Medulla oblongata (tissue), 1 donor: ENCODE measurements around the gene DRD4.

ENCODE experiments used
- DNase-seq: peaks from one replicate; pipeline ENCODE4 v3.0.0-alpha.2; 2015; ENCODE audit errors: extremely low spot score

DRD4 gene

DNA sequence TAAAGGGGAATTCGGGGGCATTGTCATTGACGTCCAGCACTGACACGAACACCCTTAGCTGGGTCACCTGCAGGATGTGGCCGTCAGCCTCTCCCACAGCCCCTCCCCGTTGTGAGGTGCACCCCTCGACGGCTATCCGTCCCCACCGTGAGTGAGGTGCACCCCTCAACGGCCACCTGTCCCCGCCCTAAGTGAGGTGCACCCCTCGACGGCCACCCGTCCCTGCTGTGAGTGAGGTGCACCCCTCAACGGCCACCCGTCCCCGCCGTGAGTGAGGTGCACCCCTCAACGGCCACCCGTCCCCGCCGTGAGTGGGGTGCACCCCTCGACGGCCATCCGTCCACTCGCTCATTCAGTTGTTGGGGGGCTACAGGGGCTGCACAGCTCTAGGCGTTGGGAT, 15.2 kb upstream of the DRD4 start:
- DNase-seq: no peak

DNA sequence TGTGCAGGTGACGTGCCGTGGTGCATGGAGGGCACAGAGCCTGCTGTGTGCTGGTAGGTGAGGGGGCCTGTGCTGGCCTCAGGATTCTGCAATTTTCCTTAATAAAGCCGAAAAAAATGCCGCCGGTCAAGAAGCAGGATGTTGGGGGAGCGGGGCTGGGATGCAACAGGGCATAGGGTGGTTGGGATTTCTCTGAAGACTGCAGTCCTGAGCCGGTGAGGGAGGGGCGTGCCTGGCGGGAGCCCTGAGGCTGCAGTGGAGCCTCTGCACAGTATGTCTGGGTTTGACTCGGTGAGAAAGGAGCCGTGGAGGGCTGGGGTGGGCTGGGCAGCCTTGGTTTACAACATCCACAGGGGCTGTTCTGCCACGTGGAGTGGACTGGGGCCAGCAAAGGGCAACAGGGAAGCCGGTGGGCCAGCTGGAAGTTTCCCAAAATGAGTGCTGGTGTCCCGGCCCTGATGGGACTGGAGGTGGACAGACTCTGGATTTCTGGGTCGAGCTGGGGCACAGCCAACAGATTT, 13.7 kb upstream of the DRD4 start:
- no peak for DNase-seq

DNA sequence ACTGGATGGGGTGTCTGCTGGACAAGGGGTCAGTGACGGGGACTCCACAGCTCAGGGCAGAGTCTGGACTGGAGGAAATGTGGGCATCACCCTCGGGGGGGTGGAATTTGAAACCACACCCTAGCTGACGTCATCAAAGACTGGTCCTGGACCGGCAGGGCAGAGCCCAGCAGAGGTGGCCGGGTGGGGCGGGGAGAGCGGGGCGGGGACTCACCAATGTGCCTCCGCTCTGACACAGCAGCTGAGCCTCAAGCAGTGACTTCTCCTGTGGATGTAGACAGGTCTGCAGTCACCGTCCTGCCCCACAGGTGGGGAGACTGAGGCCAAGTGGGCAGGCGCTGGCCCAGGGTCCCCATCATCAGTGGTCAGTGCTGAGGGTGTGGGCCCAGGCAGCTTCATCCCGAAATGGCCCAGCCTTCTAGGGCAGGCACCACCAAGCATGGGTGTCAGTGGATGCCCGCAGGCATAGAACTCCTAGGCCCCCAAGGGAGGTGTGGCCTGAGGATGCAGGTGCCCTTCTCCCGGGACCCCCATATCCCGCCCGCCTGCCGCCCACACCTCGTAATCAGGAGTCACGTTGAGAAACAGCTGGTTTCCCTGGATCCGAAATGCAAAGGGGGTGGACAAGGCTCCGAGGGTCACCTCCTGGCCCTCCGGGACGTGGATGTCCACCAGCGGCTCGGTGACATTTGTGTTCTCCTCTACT, 12.9 kb upstream of the DRD4 start:
- no peak for DNase-seq

DNA sequence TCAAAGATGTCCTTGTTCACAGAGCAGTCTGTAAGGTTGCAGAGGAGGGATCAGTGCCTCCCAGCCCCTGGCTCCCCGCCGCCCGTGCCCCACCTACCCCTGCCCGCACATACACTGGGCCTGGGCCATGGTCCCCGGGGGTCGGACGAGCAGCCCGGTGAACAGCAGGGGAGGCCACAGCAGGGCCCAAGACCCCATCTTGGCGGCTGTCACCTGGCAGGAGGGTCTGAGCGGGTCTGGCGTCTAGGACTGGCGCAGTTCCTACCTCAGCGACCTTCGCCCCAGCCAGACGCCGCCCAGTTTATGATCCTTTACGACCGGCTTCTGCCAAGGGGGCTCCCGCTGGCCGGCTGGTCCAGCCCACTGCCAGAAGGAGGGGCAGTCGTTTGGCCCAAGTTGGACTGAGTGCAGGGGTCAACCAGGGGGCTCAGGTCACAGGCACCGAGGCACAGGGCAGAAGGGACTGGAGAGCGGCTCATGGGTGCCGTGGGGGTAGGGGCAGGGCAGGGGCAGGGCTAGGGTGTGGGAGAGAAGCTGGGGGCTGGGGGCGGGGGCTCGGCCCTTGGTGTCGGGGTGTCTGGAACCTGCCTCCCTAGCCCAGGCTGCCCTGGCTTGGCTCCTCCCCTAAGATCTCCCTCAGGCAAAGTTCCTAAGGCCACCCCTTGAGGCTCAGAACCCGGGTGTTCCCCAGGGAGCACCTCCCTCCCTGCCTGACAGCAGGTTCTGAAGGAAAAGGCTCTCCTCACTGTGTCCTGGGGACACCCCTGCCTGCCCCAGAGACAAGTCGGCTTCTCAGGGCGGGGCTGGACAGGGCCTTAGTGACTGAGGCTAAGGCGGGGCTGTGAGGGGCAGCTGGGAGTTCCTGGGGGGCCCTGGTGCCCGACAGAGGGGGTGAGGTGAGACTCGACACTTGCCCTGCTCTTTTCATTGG, 12.1 kb upstream of the DRD4 start, which contains the start of gene CDHR5:
Gene CDHR5 (minus strand): TSS at position 251 of the 931 bp plus-strand sequence. CDS start 53 bp downstream, at position 198.
- no peak for DNase-seq

DNA sequence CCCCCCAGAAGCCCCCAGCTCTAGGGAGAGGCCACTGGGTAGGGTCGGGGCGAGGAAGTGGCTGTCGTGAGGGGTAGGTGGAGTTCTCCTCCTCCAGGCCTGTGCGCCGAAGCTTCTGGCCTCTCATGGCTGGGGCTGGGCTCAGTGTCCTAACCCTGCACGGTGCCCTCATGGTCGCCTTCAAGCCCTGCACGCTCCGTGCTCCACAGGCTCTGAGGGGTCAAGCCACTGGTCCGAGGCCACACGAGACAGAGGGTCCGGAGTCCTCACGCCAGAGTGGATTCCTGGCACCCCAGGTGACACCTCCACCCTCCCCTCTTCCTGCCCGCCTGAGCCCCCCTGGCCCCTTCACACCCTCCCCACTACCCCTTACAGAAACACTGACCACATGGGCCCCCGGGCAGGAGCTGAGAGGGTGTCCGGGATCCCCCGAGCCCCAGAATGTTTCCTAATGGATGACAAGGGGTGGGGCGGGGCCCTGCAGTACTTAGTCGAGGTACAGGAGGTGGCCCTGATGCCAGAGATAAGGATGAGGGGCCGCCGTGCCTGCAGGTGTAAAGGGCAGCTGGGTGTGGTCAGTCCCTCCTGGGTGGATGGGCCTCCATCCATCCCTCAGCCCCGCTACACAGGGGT, 11.3 kb upstream of the DRD4 start:
- no peak for DNase-seq

DNA sequence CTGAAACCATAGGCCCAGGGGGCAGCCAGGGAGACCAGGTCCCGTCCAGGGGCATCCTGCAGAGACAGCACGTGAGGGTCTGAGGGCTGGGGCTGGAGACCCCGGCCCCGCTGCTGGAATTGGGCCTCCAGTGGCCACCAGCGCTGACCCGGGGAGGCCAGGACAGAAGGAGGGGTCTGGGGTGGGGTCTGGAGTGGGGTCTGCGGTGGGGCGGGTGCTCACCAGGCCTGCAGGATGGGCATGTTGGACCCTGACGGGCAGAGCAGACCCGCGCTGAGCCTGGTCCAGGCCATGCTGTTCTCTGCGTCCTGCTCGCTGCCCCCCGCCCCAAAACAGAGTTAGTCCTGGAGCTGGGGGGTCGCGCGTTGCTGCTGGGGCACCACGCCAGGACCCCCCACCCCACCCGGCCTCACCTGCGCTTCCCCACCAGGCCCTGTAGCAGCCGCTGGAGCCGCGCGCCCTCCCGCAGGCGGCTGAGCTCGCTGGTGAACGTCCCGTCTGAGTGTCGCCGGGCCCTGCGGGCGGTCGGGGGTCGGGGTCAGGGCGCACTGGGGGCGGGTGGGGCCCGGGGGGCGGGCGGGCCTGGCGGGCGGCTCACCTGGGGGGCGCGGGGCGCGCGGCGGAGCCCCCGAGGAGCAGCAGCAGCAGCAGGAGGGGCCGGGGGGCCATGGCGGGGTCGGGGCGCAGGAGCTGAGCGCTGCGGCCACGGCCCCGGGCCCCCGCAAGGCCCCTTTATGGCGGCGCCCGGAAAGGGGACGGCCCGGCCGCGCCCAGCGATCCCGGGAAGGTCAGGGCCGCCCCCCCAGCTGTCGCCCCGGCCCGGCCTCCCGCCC, 10.4 kb upstream of the DRD4 start, which contains the start of gene SCT:
Gene SCT (minus strand): TSS at position 707 of the 833 bp plus-strand sequence. CDS start 38 bp downstream, at position 669.
- DNase-seq: no peak

DNA sequence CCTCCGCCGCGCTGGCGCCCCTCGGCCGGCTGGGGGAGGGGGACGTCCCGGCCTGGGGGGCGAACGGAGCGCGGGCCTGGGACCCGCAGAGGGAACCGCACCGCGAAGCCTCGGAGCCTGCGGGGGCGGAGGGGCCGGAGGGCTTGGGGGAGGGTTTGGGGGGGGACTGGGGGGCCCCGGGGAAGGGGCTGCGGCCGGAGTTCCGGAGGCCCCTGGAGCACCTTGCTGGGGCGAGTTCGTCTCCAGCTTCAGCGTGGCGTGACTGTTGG, 9.8 kb upstream of the DRD4 start:
- no peak for DNase-seq

DNA sequence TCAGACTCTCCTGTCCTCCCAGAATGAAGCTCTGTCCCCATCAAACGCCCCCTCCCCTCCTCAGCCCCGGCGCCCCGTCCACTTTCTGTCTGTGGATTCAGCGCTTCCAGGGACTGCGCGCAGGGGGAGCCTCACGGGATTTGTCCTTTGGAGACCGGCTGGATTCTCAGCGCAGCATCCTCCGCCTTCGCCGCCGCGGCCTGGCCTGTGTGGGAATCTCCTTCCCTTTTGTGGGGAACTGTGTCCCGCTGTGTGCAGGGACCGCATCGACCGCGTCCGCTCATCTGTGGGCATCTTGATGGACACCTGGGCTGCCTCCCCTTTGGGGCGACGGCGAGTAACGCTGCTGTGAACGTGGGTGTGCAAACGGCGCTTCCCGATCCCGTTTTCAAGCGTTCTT, 9.0 kb upstream of the DRD4 start:
- DNase-seq: no peak

DNA sequence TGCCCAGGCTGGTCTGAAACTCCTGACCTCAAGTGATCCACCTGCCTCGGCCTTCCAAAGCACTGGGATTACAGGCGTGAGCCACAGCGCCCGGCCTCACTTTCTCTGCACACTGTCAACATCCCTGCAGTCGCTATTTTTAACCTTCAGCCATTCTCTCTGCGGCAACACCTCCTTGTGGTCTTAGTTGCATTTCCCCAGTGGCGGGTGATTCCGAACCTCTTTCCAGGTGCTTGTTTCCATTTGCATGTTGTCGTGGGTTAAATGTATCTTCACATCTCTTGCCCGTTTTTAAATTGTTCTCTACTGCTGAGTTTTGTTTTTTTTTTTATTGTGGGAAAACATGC, 7.9 kb upstream of the DRD4 start:
- DNase-seq: no peak

DNA sequence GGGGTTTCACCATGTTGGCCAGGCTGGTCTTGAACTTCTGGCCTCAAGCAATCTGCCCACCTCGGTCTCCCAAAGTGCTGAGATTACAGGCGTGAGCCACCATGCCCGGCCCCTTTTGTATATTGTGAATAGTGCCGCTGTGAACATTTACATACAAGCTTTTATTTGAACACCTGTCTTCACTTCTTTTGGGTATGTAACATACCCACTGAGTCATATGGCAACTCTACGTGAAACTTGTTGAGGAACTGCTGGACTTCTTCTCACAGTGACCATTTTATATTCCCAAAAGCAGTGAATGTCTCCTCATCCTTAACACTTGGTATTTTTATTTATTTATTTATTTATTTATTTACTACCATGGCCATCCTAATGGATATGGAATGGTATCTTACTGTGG, 6.2 kb upstream of the DRD4 start:
- no peak for DNase-seq

DNA sequence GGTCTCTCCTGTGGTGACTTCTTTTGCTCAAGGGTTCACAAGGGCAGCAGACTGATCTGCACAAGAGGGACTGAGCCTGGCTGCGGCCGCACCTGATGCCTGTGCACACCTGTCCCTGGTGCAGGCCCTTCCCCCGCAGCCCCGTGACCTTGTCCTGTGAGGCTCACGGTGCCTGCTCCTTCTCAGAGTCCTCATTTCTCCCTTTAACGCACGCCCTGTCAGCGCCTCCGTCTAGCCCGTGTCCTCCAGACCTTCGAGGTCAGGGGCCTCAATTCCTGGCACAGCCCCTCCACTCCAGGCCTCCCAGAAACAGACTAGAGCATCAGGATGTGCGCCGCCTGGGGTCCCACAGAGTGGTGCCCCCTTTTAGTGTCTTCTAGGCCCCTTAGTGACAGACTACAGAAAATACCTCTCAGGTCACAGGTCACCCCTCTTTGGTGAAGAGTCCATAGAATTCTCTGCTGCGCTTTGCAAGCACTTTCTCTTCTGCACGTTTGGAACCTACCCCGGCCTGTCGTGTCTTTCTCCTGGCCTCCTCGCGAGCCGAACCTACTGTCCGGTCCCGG, 1.0 kb upstream of the DRD4 start:
- DNase-seq: no peak

DNA sequence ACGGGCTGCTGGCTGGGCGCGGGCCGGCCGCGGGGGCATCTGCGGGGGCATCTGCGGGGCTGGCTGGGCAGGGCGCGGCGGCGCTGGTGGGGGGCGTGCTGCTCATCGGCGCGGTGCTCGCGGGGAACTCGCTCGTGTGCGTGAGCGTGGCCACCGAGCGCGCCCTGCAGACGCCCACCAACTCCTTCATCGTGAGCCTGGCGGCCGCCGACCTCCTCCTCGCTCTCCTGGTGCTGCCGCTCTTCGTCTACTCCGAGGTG, 194 bp downstream of the DRD4 start:
- no peak for DNase-seq

DNA sequence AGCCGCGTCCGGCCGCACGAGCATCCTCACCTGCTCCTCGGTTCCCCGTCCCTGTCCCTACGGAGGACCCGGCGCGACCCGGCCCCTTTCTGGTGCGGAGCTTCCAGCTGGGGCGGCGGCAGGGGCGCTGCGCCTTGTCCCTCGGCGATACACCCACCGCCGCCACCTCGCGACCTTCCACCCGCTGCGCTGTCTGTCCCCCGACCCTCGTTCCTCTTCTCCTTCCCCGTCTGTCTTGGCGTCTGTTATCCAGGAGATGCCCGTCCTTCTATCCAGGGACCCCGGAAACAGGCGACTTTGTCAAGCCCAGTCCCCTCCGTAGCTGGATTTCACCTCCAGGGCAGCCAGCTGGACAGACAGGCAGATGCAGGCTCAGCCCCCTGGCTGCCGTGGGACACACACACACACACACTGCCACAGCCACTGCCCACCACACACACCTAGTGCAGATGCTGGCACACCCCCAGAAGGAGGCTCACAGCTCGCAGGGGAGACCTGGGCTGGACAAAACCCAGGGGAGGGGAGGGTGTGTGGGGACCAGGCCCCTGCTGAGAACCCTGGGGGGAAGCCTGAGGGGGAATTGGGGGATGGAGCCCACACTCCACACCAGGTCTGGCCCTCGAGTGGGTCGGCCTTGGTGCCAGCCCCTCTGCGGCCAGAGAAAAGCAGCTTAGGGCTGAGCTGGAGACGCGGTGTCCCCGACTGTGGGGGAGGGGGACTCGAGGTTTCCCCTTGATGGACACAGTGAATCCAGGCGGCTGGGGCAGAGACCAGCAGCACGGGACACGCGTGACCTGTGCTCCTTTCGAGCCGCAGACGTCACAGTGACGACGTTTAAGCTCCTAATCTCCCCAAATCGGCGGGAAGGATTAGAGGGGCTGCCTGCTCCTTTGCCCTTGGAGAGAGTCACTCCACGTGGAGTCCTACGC, 788 bp downstream of the DRD4 start:
- DNase-seq: no peak

DNA sequence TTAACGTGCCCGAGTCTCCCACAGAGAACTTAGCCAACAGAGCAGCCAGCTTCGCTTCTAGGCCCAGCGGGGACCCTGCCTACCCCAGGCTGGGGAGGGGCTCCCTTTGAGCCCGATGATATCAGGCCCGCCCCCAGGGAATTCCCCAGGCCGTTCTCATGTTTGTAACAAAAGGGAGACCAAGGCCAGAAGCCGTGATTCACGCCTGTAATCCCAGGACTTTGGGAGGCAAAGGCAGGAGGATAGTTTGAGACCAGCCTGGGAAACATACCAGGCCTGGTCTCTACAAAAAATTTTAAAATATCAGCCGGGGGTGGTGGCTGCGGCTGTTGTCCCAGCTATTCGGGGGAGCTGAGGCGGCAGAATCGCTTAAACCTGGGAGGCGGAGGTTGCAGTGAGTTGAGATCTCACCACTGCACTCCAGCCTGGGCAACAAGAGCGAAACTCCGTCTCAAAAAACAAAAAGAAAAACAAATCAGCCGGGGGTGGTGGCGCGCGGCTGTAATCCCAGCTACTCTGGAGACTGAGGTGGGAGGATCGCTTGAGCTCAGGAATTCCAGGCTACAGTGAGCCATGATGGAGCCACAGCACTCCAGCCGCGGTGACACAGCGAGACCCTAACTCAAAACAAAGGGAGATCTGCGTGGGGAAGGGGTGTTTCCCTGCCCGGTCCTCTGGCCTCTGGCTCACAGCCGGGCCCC, 1.7 kb downstream of the DRD4 start:
- no peak for DNase-seq

DNA sequence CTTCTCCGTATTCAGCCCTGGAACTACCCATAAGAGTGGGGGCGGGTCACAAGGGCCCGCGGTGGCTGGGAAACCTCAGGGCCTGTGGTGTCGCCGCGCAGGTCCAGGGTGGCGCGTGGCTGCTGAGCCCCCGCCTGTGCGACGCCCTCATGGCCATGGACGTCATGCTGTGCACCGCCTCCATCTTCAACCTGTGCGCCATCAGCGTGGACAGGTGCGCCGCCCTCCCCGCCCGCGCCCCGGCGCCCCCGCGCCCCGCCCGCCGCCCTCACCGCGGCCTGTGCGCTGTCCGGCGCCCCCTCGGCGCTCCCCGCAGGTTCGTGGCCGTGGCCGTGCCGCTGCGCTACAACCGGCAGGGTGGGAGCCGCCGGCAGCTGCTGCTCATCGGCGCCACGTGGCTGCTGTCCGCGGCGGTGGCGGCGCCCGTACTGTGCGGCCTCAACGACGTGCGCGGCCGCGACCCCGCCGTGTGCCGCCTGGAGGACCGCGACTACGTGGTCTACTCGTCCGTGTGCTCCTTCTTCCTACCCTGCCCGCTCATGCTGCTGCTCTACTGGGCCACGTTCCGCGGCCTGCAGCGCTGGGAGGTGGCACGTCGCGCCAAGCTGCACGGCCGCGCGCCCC, 2.4 kb downstream of the DRD4 start:
- no peak for DNase-seq

DNA sequence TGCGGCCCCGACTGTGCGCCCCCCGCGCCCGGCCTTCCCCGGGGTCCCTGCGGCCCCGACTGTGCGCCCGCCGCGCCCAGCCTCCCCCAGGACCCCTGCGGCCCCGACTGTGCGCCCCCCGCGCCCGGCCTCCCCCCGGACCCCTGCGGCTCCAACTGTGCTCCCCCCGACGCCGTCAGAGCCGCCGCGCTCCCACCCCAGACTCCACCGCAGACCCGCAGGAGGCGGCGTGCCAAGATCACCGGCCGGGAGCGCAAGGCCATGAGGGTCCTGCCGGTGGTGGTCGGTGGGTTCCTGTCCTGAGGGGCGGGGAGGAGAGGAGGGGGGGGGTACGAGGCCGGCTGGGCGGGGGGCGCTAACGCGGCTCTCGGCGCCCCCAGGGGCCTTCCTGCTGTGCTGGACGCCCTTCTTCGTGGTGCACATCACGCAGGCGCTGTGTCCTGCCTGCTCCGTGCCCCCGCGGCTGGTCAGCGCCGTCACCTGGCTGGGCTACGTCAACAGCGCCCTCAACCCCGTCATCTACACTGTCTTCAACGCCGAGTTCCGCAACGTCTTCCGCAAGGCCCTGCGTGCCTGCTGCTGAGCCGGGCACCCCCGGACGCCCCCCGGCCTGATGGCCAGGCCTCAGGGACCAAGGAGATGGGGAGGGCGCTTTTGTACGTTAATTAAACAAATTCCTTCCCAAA, 3.1 kb downstream of the DRD4 start:
- no peak for DNase-seq

DNA sequence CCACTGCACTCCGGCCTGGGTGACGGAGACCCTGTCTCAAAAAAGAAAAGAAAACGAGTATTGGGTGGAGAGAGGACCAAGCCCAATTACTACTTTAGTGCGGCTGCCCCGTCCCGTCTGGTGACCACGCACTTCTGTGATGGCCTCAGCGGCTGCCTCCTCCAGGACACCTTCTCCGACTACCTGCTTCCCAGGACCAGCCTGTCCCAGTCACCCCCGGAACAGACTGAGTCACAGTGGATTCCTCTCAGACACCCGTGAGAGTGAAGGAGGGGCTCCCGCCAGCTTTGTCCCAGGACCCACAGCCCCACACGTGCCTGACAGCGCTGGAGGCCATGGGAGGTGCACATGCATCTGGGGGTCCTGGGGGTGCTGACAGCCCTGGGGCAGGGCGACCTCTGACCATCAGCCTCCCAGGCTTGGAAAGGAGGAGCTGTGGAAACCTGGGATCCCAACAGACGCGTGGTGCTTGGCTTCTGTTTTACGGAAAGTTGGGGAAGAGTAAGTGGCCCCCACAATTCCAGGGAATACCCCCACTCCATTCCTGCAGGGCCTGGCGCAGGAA, 4.8 kb downstream of the DRD4 start:
- DNase-seq: no peak

DNA sequence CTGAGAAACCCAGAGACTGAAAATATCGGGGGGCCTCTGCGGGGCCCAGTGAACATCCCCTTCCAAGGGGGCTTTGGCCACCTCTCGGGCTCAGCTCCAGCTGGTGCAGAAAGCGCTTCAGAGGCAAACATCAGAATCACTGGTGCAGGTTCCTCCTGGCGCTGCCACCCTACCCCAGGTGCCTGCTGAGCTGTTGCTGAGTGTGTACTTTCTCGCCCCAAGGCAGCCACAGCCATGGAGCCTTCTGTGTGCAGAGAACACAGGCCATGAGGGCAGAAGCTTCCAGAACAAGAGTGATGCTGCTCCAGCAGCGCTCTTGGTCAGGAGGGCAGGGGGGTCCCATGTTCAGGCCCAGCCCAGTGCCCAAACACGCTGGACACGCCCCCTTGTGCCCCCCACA, 6.3 kb downstream of the DRD4 start:
- no peak for DNase-seq
